Upper lobe of right lung (tissue), 1 donor: ENCODE measurements around the gene LRMDA. TPM values are rescaled to one million over a fixed set of nuclear protein-coding genes. Genes with fewer than 3 reads are reported as not detected.

Source experiments
- ATAC-seq: fragments of 200-7000 bp; cut with Tn5 transposase; one replicate; pipeline ENCODE4 v1.9.1; 2020; ENCODE audit warnings: mild to moderate bottlenecking, moderate library complexity
- DNase-seq: peaks from one replicate; pipeline ENCODE4 v3.0.0-alpha.2; 2020
- H3K27ac ChIP-seq: fragments of 200-600 bp; one replicate; pipeline ENCODE4 v1.8.0; 2022
- H3K27me3 ChIP-seq: fragments of 200-600 bp; one replicate; pipeline ENCODE4 v1.8.0; 2022; ENCODE audit warnings: mild to moderate bottlenecking
- H3K36me3 ChIP-seq: fragments of 200-600 bp; one replicate; pipeline ENCODE4 v1.8.0; 2022
- H3K4me1 ChIP-seq: fragments of 200-600 bp; one replicate; pipeline ENCODE4 v1.8.0; 2022
- H3K4me3 ChIP-seq: fragments of 200-600 bp; one replicate; pipeline ENCODE4 v1.8.0; 2022; ENCODE audit warnings: mild to moderate bottlenecking
- H3K9me3 ChIP-seq: fragments of 200-600 bp; one replicate; pipeline ENCODE4 v1.8.0; 2022
- intact Hi-C: fragments of 100-400 bp; cut with DNase I; formaldehyde crosslinking; loops from one replicate; pipeline ENCODE4 v1.11.0; 2022
- total RNA-seq: library from RNA; stranded (reverse); fragmentation: NEBNext Ultra II Directional; extraction: Animal tissue kit (Norgen Biotek cat#: 25700); gene quantifications from one replicate; pipeline ENCODE4 v1.2.1, GENCODE V29; 2021
- TF ChIP-seq, protein P1 (sequence below): fragments of 200-600 bp; IDR thresholded peaks from one replicate; pipeline ENCODE4 v1.8.0; 2022; ENCODE audit warnings: antibody characterized with exemption
- donor health status: DM: no; HTN: yes; CAD: no; lungs with severe emphysema.

The LRMDA gene
- total RNA-seq, 1 donor from 2014 or later = 20.0 TPM

DNA sequence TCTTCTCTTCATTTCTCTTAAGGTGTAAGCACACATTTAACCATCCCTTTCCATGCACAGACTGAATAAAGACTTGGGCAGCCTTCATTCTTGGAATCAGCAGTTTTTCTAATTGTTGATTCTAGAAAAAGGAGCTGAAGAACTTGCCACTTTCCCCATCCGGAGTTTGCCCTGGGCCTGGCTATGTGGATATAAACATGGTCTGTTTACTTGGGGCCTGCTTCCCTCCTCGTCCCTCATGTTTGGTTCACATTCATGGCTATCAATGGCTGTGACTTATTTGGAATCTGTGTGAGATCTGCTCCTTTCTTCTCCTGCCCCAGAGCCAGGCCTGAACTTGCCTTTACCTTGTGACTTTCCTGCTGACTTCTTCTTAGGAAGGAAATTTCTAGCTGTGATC lies 199.3 kb downstream of the LRMDA start:
- ATAC-seq = no peak
- no peaks in the 10 kb centered on the region for H3K36me3 ChIP-seq

DNA sequence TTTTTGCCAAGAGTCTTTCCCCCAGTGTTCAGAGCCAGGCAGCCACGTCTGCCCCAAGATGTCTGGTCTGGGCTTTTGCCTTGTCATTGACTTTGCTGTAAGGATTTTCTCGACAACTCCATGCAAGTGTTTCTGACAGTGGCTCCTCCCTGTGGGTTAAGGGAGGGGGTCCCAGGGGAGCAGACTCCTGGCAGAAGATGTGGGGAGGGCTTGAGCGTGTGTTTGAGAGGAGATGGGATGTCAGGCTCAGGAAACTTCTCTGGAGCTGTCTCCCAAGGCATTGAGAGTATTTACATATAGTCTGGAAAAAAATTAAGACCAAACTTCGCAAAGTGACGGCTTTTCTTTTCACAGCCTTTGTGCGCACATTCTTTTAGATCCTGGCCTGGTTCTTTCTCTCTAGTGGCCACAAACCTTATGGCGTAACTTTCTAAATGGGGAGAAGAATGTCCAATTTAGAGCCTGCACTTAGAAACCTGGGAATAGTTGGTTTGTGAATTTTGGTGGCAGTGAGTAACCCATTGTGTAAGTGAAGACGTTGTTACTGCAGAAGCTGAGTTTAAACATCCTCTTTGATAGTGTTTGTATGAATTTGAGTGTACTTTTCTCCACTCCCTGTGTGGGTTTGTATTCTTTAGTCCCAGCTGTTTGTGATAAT lies 201.5 kb downstream of the LRMDA start:
- Histone ChIP-seq H3K36me3 (no peaks in the 10 kb centered on the region), H3K4me1 (no peaks in the 10 kb centered on the region), H3K27ac (no peak overlapping the region), H3K9me3 (no peaks in the 10 kb centered on the region), H3K4me3 (no peak overlapping the region), H3K27me3 (no peaks in the 10 kb centered on the region)
- TF ChIP-seq, protein P1, sequence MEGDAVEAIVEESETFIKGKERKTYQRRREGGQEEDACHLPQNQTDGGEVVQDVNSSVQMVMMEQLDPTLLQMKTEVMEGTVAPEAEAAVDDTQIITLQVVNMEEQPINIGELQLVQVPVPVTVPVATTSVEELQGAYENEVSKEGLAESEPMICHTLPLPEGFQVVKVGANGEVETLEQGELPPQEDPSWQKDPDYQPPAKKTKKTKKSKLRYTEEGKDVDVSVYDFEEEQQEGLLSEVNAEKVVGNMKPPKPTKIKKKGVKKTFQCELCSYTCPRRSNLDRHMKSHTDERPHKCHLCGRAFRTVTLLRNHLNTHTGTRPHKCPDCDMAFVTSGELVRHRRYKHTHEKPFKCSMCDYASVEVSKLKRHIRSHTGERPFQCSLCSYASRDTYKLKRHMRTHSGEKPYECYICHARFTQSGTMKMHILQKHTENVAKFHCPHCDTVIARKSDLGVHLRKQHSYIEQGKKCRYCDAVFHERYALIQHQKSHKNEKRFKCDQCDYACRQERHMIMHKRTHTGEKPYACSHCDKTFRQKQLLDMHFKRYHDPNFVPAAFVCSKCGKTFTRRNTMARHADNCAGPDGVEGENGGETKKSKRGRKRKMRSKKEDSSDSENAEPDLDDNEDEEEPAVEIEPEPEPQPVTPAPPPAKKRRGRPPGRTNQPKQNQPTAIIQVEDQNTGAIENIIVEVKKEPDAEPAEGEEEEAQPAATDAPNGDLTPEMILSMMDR = no peak
- intact Hi-C loops = no loop called here
- ATAC-seq (no peak), DNase-seq (no peak)

More for the DNA sequence above, 199.3 kb downstream of the LRMDA start:
- Histone ChIP-seq H3K4me3 (no peak overlapping the region), H3K4me1 (no peaks in the 10 kb centered on the region), H3K9me3 (no peaks in the 10 kb centered on the region), H3K27ac (no peak overlapping the region), H3K27me3 (no peaks in the 10 kb centered on the region)
- TF ChIP-seq, protein P1 = no peak
- intact Hi-C loops = no loop called here
- DNase-seq = no peak

DNA sequence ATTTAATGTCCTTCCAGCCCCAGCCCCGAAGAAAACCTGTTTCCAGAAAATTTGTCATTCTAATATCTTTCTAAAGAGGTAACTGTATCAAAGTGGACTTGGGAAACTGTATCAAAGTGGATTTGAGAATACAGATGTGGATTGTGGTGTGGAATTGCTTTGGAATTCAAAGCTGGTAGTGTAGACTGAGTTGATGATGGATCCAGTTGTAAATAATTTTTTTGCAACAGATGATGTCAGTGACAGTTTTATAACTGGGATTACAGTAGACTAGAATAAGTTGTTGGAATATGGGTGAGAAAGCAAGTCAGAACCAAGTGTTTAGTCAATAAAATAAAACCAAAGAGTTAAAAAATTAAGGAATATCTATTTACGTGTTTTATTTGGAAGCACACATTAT lies 202.1 kb downstream of the LRMDA start:
- Histone ChIP-seq H3K27me3 (no peaks in the 10 kb centered on the region), H3K36me3 (no peaks in the 10 kb centered on the region), H3K4me1 (no peaks in the 10 kb centered on the region), H3K27ac (no peak overlapping the region), H3K9me3 (no peaks in the 10 kb centered on the region), H3K4me3 (no peak overlapping the region)
- DNase-seq = no peak
- ATAC-seq = no peak
- TF ChIP-seq, protein P1 = no peak
- intact Hi-C loops = no loop called here

DNA sequence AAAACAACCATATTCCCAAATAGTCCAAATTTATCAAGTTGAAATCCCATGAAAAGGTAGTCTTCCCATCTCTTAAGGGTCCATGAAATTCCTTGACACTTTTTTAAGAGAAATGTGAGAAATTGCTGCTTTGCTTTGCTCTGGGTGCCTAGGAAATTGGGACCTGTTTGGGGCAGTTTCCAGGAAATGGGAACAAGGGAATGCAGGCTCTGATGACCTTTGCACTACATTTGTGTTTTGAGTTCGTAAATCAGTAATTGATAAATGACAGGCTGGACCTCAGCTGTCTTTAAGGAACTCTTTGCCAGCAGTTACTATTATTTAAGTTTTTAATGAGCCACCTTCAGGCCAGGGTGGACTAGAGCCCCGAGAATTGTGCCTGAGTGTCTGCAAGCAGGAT lies 203.5 kb downstream of the LRMDA start:
- Histone ChIP-seq H3K9me3 (no peaks in the 10 kb centered on the region), H3K27ac (no peak overlapping the region), H3K4me3 (no peak overlapping the region), H3K4me1 (no peaks in the 10 kb centered on the region), H3K36me3 (no peaks in the 10 kb centered on the region), H3K27me3 (no peaks in the 10 kb centered on the region)
- intact Hi-C loops = no loop called here
- TF ChIP-seq, protein P1 = no peak
- DNase-seq = no peak
- ATAC-seq = no peak

DNA sequence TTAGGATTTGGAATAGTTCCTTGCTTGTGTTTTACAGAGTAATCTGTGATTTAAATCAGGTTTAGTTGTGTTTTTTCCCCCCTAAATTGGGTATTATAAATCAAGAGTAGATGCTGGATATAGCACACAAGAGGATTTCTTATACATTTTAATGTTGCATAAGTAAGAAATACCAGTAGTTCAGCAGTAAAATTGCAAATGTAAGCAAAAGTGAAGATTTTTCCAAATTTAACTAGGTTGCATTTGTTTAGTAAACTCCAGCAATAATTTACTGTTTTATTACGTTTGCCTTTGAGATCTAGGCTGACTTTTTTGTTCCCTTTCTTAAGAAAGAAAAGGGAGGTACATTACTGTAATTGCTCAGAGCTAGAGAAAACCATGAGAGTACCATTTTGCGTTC lies 207.3 kb downstream of the LRMDA start:
- ATAC-seq (no peak), DNase-seq (no peak)
- Histone ChIP-seq H3K4me3 (no peak overlapping the region), H3K27me3 (no peaks in the 10 kb centered on the region), H3K4me1 (no peaks in the 10 kb centered on the region), H3K9me3 (no peaks in the 10 kb centered on the region), H3K27ac (no peak overlapping the region), H3K36me3 (no peaks in the 10 kb centered on the region)
- intact Hi-C loops = no loop called here
- TF ChIP-seq, protein P1 = no peak

DNA sequence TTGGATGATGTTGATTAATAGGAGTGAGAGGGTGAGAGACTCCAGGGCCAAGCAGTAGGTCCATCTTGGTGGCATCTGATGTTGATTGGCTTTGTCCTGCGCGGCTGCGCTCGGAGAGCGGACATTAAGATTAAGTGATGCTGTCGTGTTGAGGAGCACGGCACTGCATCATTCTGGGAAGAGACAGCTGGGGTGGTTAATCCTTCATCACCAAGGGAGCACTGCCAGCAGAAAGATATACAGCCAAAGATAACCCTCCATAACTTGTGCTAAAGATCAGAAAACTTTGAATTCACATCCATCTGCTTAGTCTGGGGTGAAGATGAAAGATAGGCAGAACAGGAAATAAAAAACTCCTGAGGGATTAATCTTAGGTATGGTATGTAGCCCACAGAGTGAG lies 208.3 kb downstream of the LRMDA start:
- TF ChIP-seq, protein P1 = no peak
- ATAC-seq = no peak
- H3K36me3 ChIP-seq = no peaks in the 10 kb centered on the region
- DNase-seq = no peak
- no peaks in the 10 kb centered on the region for H3K27me3 ChIP-seq
- intact Hi-C loops = no loop called here
- H3K27ac ChIP-seq = no peak overlapping the region
- H3K9me3 ChIP-seq = no peaks in the 10 kb centered on the region
- H3K4me3 ChIP-seq = no peak overlapping the region
- H3K4me1 ChIP-seq = no peaks in the 10 kb centered on the region
